ENCODE results near the gene MAPT. TPM values are rescaled to one million over a fixed set of nuclear protein-coding genes. Genes with fewer than 3 reads are reported as not detected.

MAPT gene
- polyA plus RNA-seq, 3 donors, result 0.04 TPM; not detected in 2

GRCh38 chr17:45981306-45981705, 87.0 kb downstream of the MAPT start:
- Histone ChIP-seq H3K4me3 (replicated peaks in 1 of 3; ENCODE audit: low read depth in 2 of 3, low read length in 3 of 3) (no peak overlapping the region), H3K4me2 (replicated peaks; ENCODE audit: extremely low read depth, low read length, poor library complexity, severe bottlenecking) (no peak overlapping the region), H3K9me3 (replicated peaks in 1 of 2; ENCODE audit: control insufficient read depth in 1 of 2, insufficient read depth in 1 of 2, low read length in 2 of 2) (no peaks in the 10 kb centered on the region), H2AFZ (ENCODE audit: insufficient read depth, low read depth, low read length, poor library complexity, severe bottlenecking) (no peak overlapping the region), H3K9ac (ENCODE audit: insufficient read depth, low read length, poor library complexity, severe bottlenecking) (no peak overlapping the region), H3K79me2 (ENCODE audit: insufficient read depth, low read length) (no peaks in the 10 kb centered on the region), H4K20me1 (ENCODE audit: insufficient read depth, low read length) (no peaks in the 10 kb centered on the region), H3K36me3 (replicated peaks in 1 of 2; ENCODE audit: control insufficient read depth in 1 of 2, insufficient read depth in 2 of 2, low read length in 2 of 2) (no peaks in the 10 kb centered on the region), H3K27ac (ENCODE audit: low read depth in 1 of 2, low read length in 2 of 2) (no peak overlapping the region), H3K27me3 (ENCODE audit: control insufficient read depth in 2 of 2, insufficient read depth in 2 of 2, low read length in 2 of 2) (no peaks in the 10 kb centered on the region), H3K4me1 (ENCODE audit: control insufficient read depth in 1 of 2, insufficient read depth in 2 of 2, low read length in 2 of 2) (no peaks in the 10 kb centered on the region)
- Mint-ChIP-seq H3K27me3 (ENCODE audit: low read depth in 3 of 3) (peaks cover 0 to 8% (median 2%) of the 10 kb centered on the region in 3 donors), H3K4me3 (no peak overlapping the region), H3K36me3 (no peaks in the 10 kb centered on the region), H3K9me3 (peaks cover 0 to 2% (median 0%) of the 10 kb centered on the region in 7 donors), H3K27ac (no peak overlapping the region), H3K4me1 (no peaks in the 10 kb centered on the region)
- 89% methylated on average over 7 of the region's 7 CpGs for WGBS (ENCODE audit: insufficient coverage)
- DNase-seq, result no peak
- TF ChIP-seq CTCF (IDR thresholded peaks at IDR 0.05), result no peak
- intact Hi-C loops (cut with micrococcal nuclease), result no loop called here

- WGBS (ENCODE audit: insufficient coverage), result 94% methylated on average over 33 of the region's 41 CpGs
- H3K4me1 Mint-ChIP-seq, result no peaks in the 10 kb centered on the region
- H3K4me3 Mint-ChIP-seq, result no peak overlapping the region
- H3K27me3 Mint-ChIP-seq (ENCODE audit: low read depth in 3 of 3), result peaks cover 2 to 8% (median 2%) of the 10 kb centered on the region in 3 donors
- H3K9me3 ChIP-seq (replicated peaks in 1 of 2; ENCODE audit: control insufficient read depth in 1 of 2, insufficient read depth in 1 of 2, low read length in 2 of 2), result no peaks in the 10 kb centered on the region
- no peaks in the 10 kb centered on the region for H4K20me1 ChIP-seq (ENCODE audit: insufficient read depth, low read length)
- peaks cover 0 to 2% (median 0%) of the 10 kb centered on the region in 7 donors for H3K9me3 Mint-ChIP-seq
- no peaks in the 10 kb centered on the region for H3K79me2 ChIP-seq (ENCODE audit: insufficient read depth, low read length)
- no peaks in the 10 kb centered on the region for H3K36me3 Mint-ChIP-seq
- no peak overlapping the region for H3K27ac Mint-ChIP-seq
- H3K27me3 ChIP-seq (ENCODE audit: control insufficient read depth in 2 of 2, insufficient read depth in 2 of 2, low read length in 2 of 2), result no peaks in the 10 kb centered on the region
- no peak overlapping the region for H3K4me2 ChIP-seq (replicated peaks; ENCODE audit: extremely low read depth, low read length, poor library complexity, severe bottlenecking)
- intact Hi-C loops (cut with micrococcal nuclease), result no loop called here
- H2AFZ ChIP-seq (ENCODE audit: insufficient read depth, low read depth, low read length, poor library complexity, severe bottlenecking), result no peak overlapping the region
- no peak overlapping the region for H3K27ac ChIP-seq (ENCODE audit: low read depth in 1 of 2, low read length in 2 of 2)
- no peak overlapping the region for H3K9ac ChIP-seq (ENCODE audit: insufficient read depth, low read length, poor library complexity, severe bottlenecking)
- H3K4me1 ChIP-seq (ENCODE audit: control insufficient read depth in 1 of 2, insufficient read depth in 2 of 2, low read length in 2 of 2), result no peaks in the 10 kb centered on the region
- no peak for DNase-seq
- no peaks in the 10 kb centered on the region for H3K36me3 ChIP-seq (replicated peaks in 1 of 2; ENCODE audit: control insufficient read depth in 1 of 2, insufficient read depth in 2 of 2, low read length in 2 of 2)
- no peak for TF ChIP-seq CTCF (IDR thresholded peaks at IDR 0.05)
- no peak overlapping the region for H3K4me3 ChIP-seq (replicated peaks in 1 of 3; ENCODE audit: low read depth in 2 of 3, low read length in 3 of 3)
Measured at GRCh38 chr17:45982791-45983613, 88.6 kb downstream of the MAPT start.
